Measurements from ENCODE around the gene ZNF593. TPM values are rescaled to one million over a fixed set of nuclear protein-coding genes. Genes with fewer than 3 reads are reported as not detected.

Gene ZNF593
- total and polyA plus RNA-seq, 9 of the 15 experiments (the other 6 are each of a cell fraction or from before 2014, with no cell fraction given), result 9.8 to 334 (median 48.2) TPM

DNA sequence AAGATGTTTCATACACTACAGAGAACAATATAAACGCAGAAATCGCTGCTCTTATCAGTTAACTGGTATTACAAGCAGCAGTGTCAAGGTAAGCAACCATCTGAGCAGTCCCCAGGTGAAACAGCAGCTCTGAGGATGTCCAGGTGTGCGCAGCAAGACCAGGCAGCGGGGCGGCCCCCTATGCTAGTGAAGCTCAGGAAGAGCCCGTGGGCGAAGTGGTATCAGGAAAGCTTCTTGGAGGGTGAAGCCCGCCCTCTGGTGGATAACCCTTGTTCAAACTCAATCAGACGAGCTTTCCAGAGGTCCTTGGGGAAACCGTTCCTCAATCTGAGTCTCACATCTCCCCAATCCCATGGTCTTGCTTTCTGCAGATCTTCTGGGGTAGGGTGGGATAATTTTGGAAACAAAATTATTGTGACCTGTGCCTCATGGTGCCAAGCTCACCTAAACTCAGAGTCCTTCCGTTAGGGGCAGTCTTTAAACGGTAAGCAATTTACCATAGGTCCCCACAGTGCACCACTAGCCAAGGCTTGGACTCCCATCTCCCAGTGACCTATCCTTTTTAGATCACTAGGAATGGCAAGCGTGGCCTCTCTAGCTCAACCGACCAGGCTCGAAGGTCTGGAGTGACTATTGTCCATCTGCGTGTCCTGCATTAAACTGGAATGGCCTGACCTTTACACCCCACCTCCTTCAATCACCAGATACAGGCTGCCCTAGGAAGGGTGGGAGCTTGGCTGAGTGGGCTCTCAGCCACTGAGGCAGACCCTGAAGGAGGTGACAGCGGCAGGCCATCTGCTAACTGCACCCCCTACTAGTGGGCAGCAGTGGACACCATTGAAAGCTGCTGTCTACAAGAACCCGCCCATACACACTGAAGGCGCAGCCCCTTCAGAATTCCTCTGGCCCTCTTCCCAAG is 24.4 kb upstream of the ZNF593 start (continued):
- TF ChIP-seq, protein P1, sequence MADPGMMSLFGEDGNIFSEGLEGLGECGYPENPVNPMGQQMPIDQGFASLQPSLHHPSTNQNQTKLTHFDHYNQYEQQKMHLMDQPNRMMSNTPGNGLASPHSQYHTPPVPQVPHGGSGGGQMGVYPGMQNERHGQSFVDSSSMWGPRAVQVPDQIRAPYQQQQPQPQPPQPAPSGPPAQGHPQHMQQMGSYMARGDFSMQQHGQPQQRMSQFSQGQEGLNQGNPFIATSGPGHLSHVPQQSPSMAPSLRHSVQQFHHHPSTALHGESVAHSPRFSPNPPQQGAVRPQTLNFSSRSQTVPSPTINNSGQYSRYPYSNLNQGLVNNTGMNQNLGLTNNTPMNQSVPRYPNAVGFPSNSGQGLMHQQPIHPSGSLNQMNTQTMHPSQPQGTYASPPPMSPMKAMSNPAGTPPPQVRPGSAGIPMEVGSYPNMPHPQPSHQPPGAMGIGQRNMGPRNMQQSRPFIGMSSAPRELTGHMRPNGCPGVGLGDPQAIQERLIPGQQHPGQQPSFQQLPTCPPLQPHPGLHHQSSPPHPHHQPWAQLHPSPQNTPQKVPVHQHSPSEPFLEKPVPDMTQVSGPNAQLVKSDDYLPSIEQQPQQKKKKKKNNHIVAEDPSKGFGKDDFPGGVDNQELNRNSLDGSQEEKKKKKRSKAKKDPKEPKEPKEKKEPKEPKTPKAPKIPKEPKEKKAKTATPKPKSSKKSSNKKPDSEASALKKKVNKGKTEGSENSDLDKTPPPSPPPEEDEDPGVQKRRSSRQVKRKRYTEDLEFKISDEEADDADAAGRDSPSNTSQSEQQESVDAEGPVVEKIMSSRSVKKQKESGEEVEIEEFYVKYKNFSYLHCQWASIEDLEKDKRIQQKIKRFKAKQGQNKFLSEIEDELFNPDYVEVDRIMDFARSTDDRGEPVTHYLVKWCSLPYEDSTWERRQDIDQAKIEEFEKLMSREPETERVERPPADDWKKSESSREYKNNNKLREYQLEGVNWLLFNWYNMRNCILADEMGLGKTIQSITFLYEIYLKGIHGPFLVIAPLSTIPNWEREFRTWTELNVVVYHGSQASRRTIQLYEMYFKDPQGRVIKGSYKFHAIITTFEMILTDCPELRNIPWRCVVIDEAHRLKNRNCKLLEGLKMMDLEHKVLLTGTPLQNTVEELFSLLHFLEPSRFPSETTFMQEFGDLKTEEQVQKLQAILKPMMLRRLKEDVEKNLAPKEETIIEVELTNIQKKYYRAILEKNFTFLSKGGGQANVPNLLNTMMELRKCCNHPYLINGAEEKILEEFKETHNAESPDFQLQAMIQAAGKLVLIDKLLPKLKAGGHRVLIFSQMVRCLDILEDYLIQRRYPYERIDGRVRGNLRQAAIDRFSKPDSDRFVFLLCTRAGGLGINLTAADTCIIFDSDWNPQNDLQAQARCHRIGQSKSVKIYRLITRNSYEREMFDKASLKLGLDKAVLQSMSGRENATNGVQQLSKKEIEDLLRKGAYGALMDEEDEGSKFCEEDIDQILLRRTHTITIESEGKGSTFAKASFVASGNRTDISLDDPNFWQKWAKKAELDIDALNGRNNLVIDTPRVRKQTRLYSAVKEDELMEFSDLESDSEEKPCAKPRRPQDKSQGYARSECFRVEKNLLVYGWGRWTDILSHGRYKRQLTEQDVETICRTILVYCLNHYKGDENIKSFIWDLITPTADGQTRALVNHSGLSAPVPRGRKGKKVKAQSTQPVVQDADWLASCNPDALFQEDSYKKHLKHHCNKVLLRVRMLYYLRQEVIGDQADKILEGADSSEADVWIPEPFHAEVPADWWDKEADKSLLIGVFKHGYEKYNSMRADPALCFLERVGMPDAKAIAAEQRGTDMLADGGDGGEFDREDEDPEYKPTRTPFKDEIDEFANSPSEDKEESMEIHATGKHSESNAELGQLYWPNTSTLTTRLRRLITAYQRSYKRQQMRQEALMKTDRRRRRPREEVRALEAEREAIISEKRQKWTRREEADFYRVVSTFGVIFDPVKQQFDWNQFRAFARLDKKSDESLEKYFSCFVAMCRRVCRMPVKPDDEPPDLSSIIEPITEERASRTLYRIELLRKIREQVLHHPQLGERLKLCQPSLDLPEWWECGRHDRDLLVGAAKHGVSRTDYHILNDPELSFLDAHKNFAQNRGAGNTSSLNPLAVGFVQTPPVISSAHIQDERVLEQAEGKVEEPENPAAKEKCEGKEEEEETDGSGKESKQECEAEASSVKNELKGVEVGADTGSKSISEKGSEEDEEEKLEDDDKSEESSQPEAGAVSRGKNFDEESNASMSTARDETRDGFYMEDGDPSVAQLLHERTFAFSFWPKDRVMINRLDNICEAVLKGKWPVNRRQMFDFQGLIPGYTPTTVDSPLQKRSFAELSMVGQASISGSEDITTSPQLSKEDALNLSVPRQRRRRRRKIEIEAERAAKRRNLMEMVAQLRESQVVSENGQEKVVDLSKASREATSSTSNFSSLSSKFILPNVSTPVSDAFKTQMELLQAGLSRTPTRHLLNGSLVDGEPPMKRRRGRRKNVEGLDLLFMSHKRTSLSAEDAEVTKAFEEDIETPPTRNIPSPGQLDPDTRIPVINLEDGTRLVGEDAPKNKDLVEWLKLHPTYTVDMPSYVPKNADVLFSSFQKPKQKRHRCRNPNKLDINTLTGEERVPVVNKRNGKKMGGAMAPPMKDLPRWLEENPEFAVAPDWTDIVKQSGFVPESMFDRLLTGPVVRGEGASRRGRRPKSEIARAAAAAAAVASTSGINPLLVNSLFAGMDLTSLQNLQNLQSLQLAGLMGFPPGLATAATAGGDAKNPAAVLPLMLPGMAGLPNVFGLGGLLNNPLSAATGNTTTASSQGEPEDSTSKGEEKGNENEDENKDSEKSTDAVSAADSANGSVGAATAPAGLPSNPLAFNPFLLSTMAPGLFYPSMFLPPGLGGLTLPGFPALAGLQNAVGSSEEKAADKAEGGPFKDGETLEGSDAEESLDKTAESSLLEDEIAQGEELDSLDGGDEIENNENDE (IDR thresholded peaks at IDR 0.05; ENCODE audit: low read depth, low read length), result no peak
- TF ChIP-seq FOXM1 (IDR thresholded peaks at IDR 0.05; ENCODE audit: low read depth) (peak; percentile 36; the same call in 1 of the 2 replicates), FOXM1 (CRISPR knock-in tag; IDR thresholded peaks at IDR 0.05; ENCODE audit: low read depth) (peak; percentile 56; the same call in 1 of the 2 replicates), MED1 (CRISPR knock-in tag; IDR thresholded peaks at IDR 0.05; ENCODE audit: borderline replicate concordance) (no peak), ZFP1 (CRISPR knock-in tag; IDR thresholded peaks at IDR 0.05) (no peak), ELF4 (CRISPR knock-in tag; IDR thresholded peaks at IDR 0.05) (no peak), CXXC5 (CRISPR knock-in tag; IDR thresholded peaks at IDR 0.05) (peak; percentile 55), NUFIP1 (IDR thresholded peaks at IDR 0.05; ENCODE audit: partially characterized antibody) (no peak), RBFOX2 (IDR thresholded peaks at IDR 0.05; ENCODE audit: low read depth, low read length) (no peak)
- TF ChIP-seq, protein P2, sequence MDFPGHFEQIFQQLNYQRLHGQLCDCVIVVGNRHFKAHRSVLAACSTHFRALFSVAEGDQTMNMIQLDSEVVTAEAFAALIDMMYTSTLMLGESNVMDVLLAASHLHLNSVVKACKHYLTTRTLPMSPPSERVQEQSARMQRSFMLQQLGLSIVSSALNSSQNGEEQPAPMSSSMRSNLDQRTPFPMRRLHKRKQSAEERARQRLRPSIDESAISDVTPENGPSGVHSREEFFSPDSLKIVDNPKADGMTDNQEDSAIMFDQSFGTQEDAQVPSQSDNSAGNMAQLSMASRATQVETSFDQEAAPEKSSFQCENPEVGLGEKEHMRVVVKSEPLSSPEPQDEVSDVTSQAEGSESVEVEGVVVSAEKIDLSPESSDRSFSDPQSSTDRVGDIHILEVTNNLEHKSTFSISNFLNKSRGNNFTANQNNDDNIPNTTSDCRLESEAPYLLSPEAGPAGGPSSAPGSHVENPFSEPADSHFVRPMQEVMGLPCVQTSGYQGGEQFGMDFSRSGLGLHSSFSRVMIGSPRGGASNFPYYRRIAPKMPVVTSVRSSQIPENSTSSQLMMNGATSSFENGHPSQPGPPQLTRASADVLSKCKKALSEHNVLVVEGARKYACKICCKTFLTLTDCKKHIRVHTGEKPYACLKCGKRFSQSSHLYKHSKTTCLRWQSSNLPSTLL (IDR thresholded peaks at IDR 0.05), result no peak
- TF ChIP-seq, protein P3, sequence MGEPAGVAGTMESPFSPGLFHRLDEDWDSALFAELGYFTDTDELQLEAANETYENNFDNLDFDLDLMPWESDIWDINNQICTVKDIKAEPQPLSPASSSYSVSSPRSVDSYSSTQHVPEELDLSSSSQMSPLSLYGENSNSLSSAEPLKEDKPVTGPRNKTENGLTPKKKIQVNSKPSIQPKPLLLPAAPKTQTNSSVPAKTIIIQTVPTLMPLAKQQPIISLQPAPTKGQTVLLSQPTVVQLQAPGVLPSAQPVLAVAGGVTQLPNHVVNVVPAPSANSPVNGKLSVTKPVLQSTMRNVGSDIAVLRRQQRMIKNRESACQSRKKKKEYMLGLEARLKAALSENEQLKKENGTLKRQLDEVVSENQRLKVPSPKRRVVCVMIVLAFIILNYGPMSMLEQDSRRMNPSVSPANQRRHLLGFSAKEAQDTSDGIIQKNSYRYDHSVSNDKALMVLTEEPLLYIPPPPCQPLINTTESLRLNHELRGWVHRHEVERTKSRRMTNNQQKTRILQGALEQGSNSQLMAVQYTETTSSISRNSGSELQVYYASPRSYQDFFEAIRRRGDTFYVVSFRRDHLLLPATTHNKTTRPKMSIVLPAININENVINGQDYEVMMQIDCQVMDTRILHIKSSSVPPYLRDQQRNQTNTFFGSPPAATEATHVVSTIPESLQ (CRISPR knock-in tag; IDR thresholded peaks at IDR 0.05), result 0 out of 2 replicates have a peak, but pooled peaks have one; percentile 31
